H1 (cell line): Measurements from ENCODE around the gene UBE2D3.

Source experiments
- CTCF ChIP-seq, 3 experiments: IDR thresholded peaks; 1 replicate in 2 of 3; 2 replicates in 1 of 3; pipeline versions ENCODE4 v1.5.1 to v1.6.1; 2011; ENCODE audit warnings: low read length in 3 of 3, mild to moderate bottlenecking in 3 of 3, inconsistent platforms in 2 of 3, low read depth in 1 of 3, moderate library complexity in 1 of 3; ENCODE audit not compliant: insufficient read depth in 1 of 3; ENCODE audit errors: control extremely low read depth in 1 of 3
- EP300 ChIP-seq, 2 experiments: IDR thresholded peaks; 1 replicate in 1 of 2; 2 replicates in 1 of 2; pipeline ENCODE4 v1.6.1; 2011 to 2012; ENCODE audit warnings: low read depth in 2 of 2, low read length in 2 of 2, mild to moderate bottlenecking in 2 of 2, borderline replicate concordance in 1 of 2, inconsistent platforms in 1 of 2, moderate library complexity in 1 of 2
- HDAC2 ChIP-seq, 2 experiments: fragments of 300-600 bp in 1 of 2; sonication (generic) in 1 of 2; IDR thresholded peaks; 2 replicates each; pipeline ENCODE4 v1.6.1; 2011 to 2012; ENCODE audit warnings: low read depth in 2 of 2, low read length in 2 of 2, mild to moderate bottlenecking in 2 of 2, moderate library complexity in 2 of 2, borderline replicate concordance in 1 of 2, inconsistent platforms in 1 of 2
- JUN ChIP-seq: IDR thresholded peaks from 2 replicates; pipeline ENCODE4 v1.6.1; 2011; ENCODE audit warnings: low read depth, mild to moderate bottlenecking, improper control_type of control experiment, low read length
- POLR2AphosphoS5 ChIP-seq: IDR thresholded peaks from 2 replicates; pipeline ENCODE4 v1.6.1; 2011; ENCODE audit warnings: low read depth, low read length
- SIN3A ChIP-seq, 2 experiments: IDR thresholded peaks in 1 of 2; conservative IDR thresholded peaks in 1 of 2; 2 replicates each; pipeline ENCODE4 v1.6.1; 2011 to 2012; ENCODE audit warnings: low read length in 2 of 2, improper control_type of control experiment in 1 of 2, low read depth in 1 of 2, mild to moderate bottlenecking in 1 of 2
- SP2 ChIP-seq: IDR thresholded peaks from 2 replicates; pipeline ENCODE4 v1.6.1; 2012; ENCODE audit warnings: mild to moderate bottlenecking, low read length, inconsistent platforms
- TBP ChIP-seq: IDR thresholded peaks from 2 replicates; pipeline ENCODE4 v1.6.1; 2011; ENCODE audit warnings: low read depth, low read length, improper control_type of control experiment
- USF2 ChIP-seq: IDR thresholded peaks from 2 replicates; pipeline ENCODE4 v1.6.1; 2011; ENCODE audit warnings: low read length, improper control_type of control experiment

DNA sequence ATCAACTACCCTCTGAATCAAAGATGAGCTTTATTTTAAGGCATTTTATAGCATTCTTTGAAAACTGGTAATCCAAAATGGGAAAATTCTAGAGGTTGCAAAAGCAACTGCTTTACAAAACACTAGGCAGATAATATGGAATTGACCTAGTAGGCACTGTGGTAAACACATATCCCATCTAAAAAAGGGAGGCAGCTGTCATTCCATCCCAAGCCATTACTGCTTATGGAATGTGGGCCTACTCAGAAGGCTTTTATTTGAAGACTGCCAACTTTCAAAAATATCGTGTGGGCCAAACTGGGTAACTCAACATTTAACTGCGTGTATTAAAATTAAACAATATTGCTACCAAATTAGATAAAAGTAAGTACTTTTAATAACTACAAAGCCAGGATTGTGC, 19.3 kb downstream of the UBE2D3 start:
- TF ChIP-seq CTCF (IDR thresholded peaks at IDR 0.05; ENCODE audit: control extremely low read depth in 1 of 3, insufficient read depth in 1 of 3, low read depth in 1 of 3, low read length in 3 of 3), result no peak
- no peak for TF ChIP-seq POLR2AphosphoS5
- TF ChIP-seq HDAC2 (IDR thresholded peaks at IDR 0.05; ENCODE audit: borderline replicate concordance in 1 of 2, low read depth in 2 of 2, low read length in 2 of 2), result no peak
- TF ChIP-seq SP2, result no peak
- TF ChIP-seq EP300 (IDR thresholded peaks at IDR 0.05; ENCODE audit: borderline replicate concordance in 1 of 2, low read depth in 2 of 2, low read length in 2 of 2), result no peak
- TF ChIP-seq SIN3A (conservative IDR thresholded peaks at IDR 0.05 in 1 of 2, IDR thresholded peaks at IDR 0.05 in 1 of 2; ENCODE audit: low read depth in 1 of 2, low read length in 2 of 2), result no peak
- no peak for TF ChIP-seq USF2
- no peak for TF ChIP-seq TBP
- TF ChIP-seq JUN, result no peak
